GM21447 (cell line): ENCODE results near the gene B3GNT7.
A peak's percentile ranks its signal among the peaks of the same experiment; 100 is the strongest.
"Not testable (repeated sequence)": the region's sequence is repeated elsewhere in the genome, so short reads cannot be mapped to it uniquely, and the experiment has no call there.

Experiments
- ATAC-seq: cut with Tn5 transposase; IDR thresholded peaks from one replicate; pipeline ENCODE4 v1.9.1; 2021; ENCODE audit not compliant: unreplicated experiment

Gene B3GNT7, protein sequence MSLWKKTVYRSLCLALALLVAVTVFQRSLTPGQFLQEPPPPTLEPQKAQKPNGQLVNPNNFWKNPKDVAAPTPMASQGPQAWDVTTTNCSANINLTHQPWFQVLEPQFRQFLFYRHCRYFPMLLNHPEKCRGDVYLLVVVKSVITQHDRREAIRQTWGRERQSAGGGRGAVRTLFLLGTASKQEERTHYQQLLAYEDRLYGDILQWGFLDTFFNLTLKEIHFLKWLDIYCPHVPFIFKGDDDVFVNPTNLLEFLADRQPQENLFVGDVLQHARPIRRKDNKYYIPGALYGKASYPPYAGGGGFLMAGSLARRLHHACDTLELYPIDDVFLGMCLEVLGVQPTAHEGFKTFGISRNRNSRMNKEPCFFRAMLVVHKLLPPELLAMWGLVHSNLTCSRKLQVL

DNA sequence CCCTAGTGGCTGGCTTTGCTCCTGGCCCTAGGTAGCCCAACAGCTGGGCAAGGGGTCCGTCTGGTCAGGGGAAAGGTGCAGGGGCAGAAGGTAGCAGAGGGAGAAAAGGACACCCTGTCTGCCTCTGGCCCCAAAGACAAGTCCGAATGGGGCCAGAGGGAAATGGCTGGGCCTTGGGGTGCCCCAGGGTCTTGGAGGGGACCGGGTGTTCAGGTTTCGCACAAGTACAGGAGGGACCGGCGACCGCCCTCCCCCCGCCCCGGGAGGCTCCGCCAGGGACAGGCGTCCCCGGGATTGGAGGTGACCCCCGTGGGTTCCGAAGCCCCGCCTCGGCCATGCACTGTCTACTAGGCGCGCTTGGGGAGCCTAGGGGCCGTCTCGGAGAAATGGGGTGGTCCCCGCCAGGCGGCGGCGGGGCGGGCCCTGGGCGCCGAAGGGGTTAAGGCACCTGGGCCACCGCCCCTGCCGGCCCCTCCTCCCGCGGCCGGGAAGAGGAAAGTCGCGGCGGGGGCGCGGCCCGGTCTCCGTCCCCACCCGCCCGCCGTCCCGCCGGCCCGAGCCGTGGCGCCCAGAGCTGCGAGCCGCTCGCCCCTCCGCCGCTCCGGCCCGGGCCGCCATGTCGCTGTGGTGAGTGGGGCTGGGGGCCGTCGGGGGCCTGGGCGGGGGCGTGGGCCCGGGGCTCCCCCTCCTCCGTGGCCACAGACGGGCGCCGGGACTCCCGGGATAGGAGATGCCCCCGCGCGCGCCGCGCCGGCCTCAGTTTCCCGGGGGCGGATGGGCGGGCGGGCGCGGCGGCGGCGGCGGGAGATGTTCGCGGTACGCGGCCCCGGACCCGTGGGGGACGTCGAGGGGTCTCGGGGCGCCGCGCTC is at the start of gene B3GNT7:
B3GNT7 (plus strand) TSS at position 523 of the 870 bp plus-strand sequence; CDS start at position 617, 94 bp downstream.
- ATAC-seq, result peak; percentile 11

DNA sequence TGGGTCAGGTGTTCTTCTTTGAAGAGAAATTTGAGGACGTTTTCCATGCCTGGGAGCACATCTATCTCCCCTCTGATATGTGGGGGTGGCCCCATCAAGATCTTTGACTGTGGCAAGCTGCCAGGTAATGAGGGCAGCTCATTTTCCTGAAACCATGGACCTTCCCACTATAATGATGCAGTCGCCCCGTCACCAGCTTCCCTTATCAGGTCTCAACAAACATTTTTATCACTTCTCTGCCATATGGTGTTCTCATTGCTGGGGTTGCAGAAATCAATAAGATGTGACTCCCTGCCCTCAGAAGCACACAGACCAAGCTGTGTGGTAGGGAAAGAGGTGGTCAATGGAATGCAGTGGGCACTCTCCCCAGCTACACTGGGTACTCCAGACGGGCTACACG is 48.4 kb upstream of the B3GNT7 start:
- no peak for ATAC-seq

DNA sequence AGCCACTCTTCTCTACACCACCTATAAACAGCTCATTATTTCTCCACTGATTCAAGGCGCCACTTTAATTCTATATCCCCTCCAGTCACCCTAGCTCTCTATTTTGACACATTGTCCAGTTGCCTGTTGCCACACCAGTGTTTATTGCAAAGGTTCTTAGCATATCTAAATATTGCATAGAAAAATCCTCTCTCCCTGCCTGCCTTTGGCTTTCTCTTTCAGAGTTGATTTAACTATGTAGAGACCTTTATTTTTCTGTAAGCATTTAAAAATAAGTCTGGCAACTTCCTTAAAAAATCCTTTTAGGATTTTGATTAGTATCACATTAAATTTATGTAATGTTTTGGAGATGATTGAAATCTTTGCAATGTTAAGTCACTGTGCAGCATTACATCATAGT is 47.9 kb upstream of the B3GNT7 start:
- ATAC-seq, result no peak

DNA sequence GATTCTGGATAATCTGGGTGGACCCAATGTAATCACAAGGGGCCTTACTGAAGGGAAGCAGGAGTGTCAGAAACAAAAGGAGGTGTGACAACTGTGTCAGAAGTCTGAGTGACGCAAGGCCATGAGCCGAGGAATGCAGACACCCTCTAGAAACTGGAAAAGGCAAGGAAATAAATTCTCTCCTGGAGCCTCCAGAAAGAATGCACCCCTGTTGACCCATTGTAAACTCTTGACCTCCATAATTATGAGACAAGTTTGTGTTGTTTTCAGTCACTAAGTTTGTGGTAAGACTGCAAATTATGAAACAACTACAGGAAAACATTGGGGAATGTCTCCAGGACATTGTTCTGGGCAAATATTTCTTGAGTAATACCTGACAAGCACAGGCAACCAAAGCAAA is 47.3 kb upstream of the B3GNT7 start:
- no peak for ATAC-seq

DNA sequence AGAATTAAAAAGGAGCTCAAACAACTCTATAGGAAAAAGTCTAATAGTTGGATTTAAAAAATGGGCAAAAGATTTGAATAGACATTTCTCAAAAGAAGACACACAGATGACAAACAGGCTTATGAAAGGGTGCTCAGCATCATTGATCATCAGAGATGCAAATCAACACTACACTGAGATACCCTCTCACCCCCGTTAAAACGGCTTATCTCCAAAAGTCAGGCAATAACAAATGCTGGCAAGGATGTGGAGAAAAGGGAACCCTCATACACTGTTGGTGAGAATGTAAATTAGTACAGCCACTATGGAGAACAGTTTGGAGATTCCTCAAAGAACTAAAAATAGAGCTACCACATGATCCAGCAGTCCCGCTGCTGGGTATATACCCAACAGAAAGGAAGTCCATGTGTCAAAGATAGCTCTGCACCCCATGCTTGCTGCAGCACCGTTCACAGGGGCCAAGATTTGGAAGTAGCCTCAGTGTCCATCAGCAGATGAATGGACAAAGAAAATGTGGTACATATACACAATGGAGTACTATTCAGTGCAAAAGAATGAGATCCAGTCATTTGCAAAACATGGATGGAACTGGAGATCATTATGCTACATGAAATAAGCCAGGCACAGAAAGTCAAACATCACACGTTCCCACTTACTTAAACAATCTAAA is 46.7 kb upstream of the B3GNT7 start:
- no peak for ATAC-seq

DNA sequence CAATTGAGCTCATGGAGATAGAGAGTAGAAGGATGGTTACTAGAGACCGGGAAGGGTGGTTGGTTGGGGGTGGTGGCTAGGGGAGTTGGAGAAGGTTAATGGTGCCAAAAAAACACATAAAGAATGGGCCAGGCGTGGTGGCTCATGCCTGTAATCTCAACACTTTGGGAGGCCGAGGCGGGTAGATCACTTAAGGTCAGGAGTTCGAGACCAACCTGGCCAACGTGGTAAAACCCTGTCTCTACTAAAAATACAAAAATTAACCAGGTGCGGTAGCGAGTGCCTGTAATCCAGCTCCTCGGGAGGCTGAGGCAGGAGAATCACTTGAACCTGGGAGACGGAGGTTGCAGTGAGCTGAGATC is 46.2 kb upstream of the B3GNT7 start:
- not testable (repeated sequence) for ATAC-seq

DNA sequence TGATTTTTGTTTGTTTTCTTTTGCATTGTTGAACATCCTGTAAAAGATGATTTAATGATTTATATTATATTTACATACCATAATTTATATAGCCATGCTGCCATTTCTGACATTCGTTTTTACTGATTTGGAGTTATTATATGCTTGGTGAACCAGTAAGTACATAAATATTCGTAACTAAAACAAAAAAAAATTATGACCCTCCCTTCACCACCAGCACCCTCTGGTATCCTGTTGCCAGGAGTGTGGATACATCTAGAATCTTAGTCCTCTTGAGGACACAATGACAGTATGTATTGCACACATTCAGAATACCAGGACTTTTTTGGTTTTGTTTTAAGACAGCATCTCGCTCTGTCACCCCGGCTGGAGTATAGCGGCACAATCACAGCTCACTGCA is 43.9 kb upstream of the B3GNT7 start:
- no peak for ATAC-seq

DNA sequence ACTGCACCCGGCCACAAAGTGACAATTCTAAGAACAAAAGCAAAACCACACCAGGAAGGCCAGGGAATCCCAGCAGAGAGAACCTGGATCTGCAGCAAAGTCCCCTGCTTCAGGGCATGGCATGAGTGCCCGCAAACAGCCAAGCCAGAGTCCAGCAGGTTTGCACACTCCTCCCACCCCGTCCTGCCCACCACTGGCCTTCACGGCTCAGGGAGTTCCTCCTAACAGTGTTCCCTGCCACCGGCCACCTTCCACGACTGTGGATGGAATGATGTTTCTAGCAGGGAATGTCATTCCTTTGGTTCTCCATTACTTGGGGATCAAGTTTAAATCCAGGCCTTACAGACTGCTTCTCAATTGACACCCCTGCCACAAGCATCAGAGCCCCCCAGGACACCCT is 42.0 kb upstream of the B3GNT7 start:
- ATAC-seq, result no peak

DNA sequence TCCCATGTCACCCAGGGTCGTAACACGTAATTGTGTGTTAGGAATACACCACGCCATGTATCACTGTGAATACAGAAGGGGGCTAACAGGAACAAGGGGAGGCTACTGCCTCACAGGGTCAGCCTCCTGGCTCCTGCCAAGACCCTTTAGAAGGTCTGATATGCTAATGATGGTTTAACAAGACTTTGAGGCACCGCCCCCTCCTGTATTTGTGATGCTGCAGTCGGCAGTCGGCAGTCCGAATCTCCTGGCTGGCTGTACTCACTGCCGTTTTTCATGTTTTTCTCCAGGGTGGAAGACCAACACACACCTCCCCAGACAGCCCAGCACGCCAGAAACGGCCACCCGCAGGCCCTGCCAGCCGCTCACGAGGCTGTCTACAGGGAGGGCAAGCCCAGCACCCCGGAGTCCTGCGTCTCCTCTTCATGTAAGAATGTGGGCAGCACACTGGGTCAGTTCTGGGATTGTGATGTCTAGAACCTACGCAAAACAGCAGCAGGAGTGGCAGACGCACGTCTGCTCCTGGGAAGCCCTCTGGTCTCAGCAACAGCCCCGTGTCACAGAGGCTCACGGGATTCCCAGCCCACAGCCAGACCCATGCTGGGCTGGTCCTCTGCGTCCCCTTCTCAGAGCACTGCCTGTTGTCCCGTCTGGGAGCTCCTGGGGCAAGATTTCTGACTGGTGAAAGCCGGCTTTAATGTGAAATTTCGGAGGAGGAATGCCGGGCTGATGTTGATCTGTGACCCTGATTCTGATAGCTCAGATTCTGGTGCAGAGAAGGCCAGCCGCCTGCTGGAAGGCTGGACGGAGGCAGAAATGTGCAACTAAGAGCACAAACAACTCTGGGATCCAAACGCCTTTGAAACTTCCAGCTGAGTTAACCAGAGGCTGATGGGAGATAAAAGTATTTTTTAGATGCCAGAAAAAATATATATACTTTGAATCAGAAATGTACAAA is 39.7 kb upstream of the B3GNT7 start:
- ATAC-seq, result no peak

DNA sequence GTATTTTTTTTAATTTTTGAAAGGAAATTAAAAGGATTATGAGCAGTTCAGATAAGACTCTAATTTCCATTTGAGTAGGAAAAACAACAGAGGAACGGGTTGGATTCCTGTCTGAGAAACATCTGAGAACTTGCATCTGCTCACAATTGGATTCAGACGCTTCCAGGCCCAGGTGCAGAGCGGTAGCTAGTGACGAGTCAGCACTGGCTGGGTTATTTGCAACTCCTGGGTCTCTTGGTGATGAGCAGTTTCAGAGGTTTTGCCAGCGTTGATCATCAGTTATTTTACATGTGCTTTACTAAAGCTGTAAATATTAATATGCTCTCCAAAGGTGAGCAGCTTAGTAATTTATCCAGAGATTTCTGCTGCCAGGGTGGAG is 39.1 kb upstream of the B3GNT7 start:
- no peak for ATAC-seq

DNA sequence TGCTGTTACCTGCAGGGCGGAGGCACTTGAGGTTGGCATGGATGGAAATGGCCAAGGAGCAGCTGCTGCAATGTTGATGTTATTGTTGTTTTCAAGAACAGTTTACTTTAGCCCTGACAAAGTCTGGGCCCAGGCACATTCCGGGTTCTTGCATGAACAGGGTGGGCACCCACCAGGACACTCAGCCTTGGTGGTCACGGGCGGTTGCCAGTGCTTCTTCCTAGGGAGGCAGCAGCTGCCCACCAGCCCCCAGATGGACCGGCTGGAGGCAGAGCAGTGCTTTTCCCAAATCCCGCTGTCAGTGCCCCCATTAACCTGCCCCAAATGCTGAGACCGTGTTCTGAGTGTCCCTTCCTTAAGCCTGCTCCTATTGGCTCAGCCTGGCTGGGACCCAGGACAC is 38.5 kb upstream of the B3GNT7 start:
- ATAC-seq, result no peak

DNA sequence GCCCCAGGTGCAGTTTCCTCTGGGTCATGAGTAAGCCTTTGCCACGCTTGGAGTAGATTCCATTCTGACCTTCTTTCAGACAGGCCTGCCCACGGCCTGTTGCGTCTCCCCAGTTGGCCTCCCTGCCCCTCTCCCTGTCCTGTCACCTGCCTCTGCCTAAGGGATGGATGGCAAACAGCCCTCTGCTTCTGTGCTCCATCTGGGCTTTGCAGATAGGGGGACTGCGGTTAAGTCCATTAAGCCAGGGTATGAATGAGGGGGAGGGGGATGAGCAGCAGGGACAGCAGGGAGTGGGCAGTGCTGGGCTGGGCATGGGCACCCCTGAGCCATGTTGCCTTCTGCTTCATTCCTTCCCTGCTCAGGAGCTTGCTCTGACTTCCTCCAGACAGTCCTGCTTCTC is 37.6 kb upstream of the B3GNT7 start:
- ATAC-seq, result no peak

DNA sequence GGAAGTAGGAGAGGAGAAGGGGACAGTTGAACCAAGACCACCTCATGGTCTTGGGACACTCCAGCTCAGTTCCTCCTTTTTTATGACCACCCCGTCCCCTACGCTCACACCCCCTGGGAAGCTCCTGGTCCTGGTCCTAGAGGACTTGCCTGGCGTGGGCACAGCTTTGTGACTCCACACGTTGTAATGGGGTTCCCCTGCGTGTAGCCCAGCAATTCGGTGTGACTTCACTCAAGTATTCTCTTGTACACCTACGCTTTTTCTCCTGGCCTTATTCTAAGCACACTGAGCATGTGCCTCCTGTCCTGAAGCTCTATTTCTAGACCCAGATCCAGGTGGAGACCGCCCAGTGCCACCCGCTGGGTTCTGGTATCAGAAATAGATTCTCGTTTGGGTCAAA is 36.1 kb upstream of the B3GNT7 start:
- no peak for ATAC-seq

DNA sequence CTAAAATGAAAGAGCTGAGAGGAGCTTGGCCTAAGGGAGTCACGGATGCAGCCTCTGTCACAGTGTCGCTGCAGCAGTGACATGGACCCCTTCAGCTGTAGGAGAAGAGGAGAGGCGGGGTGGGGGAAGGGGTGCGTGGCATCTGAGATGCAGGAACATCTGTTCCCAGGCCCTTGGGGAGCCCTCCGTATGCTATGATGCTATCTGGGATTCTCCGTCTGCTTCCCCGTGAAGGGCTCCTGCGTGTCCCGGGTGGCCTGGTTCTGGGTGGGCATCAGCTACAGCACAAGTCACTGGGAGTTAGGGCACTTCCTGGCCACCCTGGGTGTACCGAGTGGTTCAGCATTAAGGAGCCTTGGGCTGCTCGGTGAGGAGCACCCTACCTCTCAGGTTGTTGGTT is 35.6 kb upstream of the B3GNT7 start:
- no peak for ATAC-seq

DNA sequence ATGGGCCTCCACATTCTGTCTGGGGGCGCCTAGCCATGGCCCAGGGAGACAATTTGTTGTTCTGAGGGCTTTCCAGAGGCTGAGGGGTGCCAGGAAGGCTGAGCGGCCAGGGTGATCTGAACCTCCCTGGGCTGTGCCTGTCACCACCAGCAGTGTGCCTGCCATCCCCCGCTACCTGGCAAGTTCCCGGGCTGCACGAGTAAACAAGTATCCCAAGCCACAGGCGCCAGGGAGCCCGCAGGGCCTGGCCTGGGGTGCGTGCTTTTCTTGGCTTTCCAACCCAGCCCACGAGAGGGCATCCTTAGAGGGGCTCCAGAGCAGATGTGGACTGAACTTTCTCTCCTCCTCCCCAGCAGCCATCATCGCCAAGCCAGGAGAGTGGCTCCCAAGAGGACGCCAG is 35.1 kb upstream of the B3GNT7 start:
- ATAC-seq, result no peak

DNA sequence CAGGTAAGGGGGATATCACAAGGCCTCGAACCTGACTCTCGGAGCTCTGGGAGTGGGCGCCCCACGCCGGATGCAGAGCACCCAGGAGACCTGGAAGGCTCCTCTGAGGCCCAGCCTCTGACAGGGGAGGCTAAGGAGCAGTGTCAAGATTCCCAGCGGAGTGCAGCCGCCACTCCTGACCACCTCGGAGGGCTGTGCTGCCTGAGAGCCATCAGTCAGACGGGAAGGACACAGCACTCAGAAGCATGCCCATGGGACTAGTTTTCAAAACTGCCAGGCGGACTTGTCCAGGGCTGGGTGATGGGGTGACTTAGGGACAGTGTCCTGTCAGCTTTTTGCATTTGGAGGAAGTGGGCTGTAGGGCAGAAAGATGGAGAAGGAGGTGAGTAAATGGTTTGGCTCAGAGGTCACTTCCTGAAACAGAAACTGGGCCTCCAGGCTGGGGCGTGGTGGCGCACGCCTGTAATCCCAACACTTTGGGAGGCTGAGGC is 34.6 kb upstream of the B3GNT7 start:
- ATAC-seq, result no peak

DNA sequence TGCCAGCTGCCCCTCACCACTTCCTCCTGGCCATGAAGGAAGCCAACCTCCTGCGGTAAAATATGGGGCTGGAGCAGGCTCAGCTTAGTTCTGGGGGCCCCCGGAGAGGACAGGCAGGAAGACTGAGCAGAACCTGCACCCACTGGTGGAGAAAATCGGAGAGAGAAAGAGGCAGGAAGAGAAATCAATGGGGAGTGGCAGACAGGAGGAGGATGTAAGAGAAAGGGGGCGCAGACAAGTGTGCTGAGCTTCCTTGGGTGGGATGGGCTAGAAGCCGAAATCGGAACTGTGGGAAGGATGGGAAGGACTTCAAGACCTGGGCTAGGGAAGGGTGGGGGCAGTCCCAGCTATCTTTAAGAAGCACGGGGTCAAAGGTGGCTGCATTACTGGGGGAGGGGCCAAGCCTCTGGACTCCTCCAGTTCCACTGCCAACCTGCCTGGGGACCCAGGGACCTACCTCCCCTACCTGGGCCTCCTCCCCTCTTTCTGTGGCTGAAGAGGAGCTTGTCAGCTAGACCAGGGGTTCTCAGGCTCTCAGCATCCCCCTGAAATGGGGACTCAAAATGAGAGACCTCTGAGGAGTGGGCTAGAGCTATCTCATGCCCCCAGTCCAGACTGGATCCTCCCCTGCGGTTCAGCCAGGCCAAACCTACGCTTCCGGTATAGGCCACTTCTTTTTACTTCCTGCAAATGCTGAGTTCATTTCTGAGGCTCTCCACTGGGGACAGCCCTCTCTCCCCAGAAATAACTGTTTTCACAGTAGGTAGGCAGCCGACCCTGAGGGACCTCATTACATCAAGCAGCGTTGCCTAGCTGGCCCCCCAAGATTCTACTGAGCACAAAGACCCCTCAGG is 33.6 kb upstream of the B3GNT7 start:
- ATAC-seq, result peak; percentile 96

DNA sequence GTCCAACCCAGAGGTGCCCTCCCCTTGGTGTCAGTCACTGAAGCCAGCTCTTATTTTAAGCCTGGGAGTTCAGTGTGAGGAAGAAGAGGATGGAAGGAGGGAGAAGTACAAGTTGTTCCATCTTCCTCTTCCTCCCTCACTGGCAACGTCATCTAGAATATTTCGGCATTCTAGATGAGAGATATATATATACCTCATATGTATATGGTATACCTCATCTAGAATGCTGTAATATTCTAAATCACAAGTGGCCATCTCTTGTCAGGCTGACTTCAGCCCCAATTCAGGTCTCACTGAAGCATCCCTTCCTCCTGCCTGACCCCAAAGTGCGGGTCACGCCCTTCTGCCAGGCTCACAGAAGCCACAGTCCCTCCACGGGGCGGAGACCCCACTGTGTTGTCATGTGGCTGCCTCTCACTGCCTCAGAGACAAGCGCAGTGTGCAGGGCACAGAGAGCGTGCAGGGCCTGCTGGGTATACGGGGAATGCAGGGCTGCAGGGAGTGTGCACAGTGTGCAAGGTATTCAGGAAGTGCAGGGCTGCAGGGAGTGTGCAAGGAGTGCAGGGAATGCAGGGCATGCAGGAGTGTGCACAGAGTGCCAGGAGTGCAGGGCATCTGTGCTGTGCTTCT is 32.8 kb upstream of the B3GNT7 start:
- no peak for ATAC-seq

DNA sequence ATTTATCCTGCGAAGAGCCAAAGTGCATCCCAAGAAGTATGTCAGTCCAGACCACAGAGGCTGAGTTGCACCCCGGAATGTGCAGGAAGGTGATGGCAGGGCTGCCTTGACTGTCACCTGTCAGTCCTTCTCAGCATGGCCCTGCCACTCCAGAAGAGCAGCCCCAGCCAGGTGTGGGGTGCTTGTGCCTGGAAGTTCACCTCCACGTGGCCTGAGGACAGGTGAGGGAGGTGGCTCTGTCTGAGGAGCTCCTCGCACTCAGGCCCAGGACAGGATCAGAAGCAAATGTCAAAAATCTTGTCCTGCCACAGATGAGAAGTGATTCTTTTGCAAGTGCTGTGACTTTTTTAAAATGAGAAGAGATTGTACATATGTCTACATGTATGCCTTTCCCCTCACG is 31.4 kb upstream of the B3GNT7 start:
- ATAC-seq, result no peak
